Tibial nerve (tissue), 4 donors: Measurements from ENCODE around the gene CBFB. TPM values are rescaled to one million over a fixed set of nuclear protein-coding genes. Genes with fewer than 3 reads are reported as not detected.

Experiments used
- DNase-seq, 2 donors: peaks; one replicate each; pipeline ENCODE4 v3.0.0-alpha.2; 2019; ENCODE audit warnings: low spot score in 2 of 2
- H3K27ac ChIP-seq, 4 donors: fragments of 200-600 bp; sonication (generic) in 3 of 4; one replicate each; pipeline ENCODE4 v1.5.1; 2017 to 2019; ENCODE audit warnings: mild to moderate bottlenecking in 1 of 4
- H3K27me3 ChIP-seq, 2 donors: fragments of 200-600 bp; sonication (generic) in 1 of 2; one replicate each; pipeline versions ENCODE4 v1.5.1 to v1.6.0; 2017 to 2019
- H3K36me3 ChIP-seq, 3 donors: fragments of 200-600 bp; sonication (generic); one replicate each; pipeline ENCODE4 v1.5.1; 2018 to 2019
- H3K4me1 ChIP-seq, 4 donors: fragments of 200-600 bp; sonication (generic) in 3 of 4; one replicate each; pipeline ENCODE4 v1.5.1; 2017 to 2019
- H3K4me3 ChIP-seq, 4 donors: fragments of 200-600 bp; sonication (generic) in 3 of 4; one replicate each; pipeline ENCODE4 v1.5.1; 2017 to 2019; ENCODE audit warnings: mild to moderate bottlenecking in 1 of 4, moderate library complexity in 1 of 4
- H3K9me3 ChIP-seq, 4 donors: fragments of 200-600 bp; sonication (generic) in 3 of 4; one replicate each; pipeline ENCODE4 v1.5.1; 2017 to 2019
- CTCF ChIP-seq, 5 experiments: fragments of 200-600 bp in 3 of 5; fragments of 450-650 bp in 2 of 5; sonication (generic) in 3 of 5; IDR thresholded peaks; one replicate each; pipeline ENCODE4 v1.5.1; 2016 to 2019; ENCODE audit warnings: antibody characterized with exemption in 5 of 5, mild to moderate bottlenecking in 3 of 5, moderate library complexity in 2 of 5
- EP300 ChIP-seq, 2 donors: sonication (generic); formaldehyde crosslinking; IDR thresholded peaks; one replicate each; pipeline ENCODE4 v1.6.1; 2017; ENCODE audit warnings: antibody characterized with exemption in 2 of 2, mild to moderate bottlenecking in 1 of 2
- POLR2A ChIP-seq, 2 donors: fragments of 450-650 bp; IDR thresholded peaks; one replicate each; pipeline ENCODE4 v1.6.1; 2017; ENCODE audit warnings: antibody characterized with exemption in 2 of 2, mild to moderate bottlenecking in 2 of 2, moderate library complexity in 2 of 2
- WGBS, 2 donors: methylation state at CpG; one replicate each; pipeline ENCODE4 v1.1.5; 2018; 5-methylcytosine and 5-hydroxymethylcytosine counted together
- total RNA-seq, 4 donors: library from RNA; depleted of rRNA; stranded (reverse); fragments of >200 nt; gene quantifications; one replicate each; pipeline ENCODE4 v1.1.0, GENCODE V29; 2016

The CBFB gene
- total RNA-seq, 4 donors from 2014 or later, result 46.7 to 70.5 (median 59.9) TPM

DNA sequence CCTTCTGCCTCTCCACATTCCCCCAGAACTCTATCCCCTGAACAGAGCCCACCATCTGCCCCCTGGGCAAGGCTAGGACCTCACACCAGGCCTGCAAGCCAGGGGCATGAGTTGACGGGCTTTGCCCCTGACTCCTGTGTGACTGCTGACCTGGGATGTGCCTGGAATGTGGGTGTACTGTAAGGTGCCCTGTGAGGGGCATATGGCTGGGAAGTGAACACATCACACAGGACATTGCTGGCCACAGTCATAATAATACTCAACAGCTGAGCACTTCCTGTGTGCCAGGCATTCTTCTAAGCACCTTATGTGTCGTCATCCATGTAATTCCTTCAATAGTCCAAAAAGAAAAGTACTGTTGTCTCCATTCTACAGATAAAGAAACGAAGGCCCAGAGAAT lies 27.2 kb upstream of the CBFB start:
- 90 to 92% methylated on average over 3 of the region's 3 CpGs for WGBS, 2 donors

GRCh38 chr16:67006930-67007658 lies 21.9 kb upstream of the CBFB start:
- TF ChIP-seq POLR2A (IDR thresholded peaks at IDR 0.05) (no peak), CTCF (IDR thresholded peaks at IDR 0.05) (no peak), EP300 (IDR thresholded peaks at IDR 0.05) (no peak)
- Histone ChIP-seq H3K27ac (no peak overlapping the region), H3K27me3 (no peaks in the 10 kb centered on the region), H3K4me1 (no peaks in the 10 kb centered on the region), H3K4me3 (no peak overlapping the region), H3K9me3 (no peaks in the 10 kb centered on the region), H3K36me3 (peaks cover 0 to 3% (median 0%) of the 10 kb centered on the region in 3 donors)
- WGBS, 2 donors, result 75 to 79% methylated on average over 12 of the region's 12 CpGs
- no peak for DNase-seq

More for the DNA sequence above, 27.2 kb upstream of the CBFB start:
- TF ChIP-seq CTCF (IDR thresholded peaks at IDR 0.05) (no peak), POLR2A (IDR thresholded peaks at IDR 0.05) (no peak), EP300 (IDR thresholded peaks at IDR 0.05) (no peak)
- peak overlapping the region in 1 of 4 donors; percentile 91 for H3K27ac ChIP-seq
- no peak for DNase-seq
- peaks cover 4 to 37% (median 18%) of the 10 kb centered on the region in 4 donors for H3K4me1 ChIP-seq
- no peaks in the 10 kb centered on the region for H3K27me3 ChIP-seq
- H3K4me3 ChIP-seq, result no peak overlapping the region
- H3K9me3 ChIP-seq, result no peaks in the 10 kb centered on the region
- H3K36me3 ChIP-seq, result peaks cover 0 to 3% (median 0%) of the 10 kb centered on the region in 3 donors

DNA sequence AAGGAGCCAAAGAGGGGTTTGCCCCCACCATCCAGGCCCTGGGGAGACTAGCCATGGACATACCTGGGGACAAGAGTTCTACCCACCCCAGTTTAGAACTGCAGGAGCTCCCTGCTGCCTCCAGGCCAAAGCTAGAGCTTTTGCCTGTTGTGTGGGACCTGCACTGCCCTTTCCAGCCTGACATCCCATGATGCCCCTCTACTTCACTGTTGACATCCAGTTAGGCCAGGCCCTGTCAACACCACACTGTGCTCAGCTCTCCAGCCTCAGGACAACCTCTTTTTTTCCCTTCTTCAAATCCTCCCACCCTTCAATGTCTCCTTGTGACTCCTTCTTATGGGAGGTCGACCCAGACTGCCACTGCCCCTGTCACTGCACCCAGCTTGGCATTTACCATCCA lies 19.8 kb upstream of the CBFB start:
- Histone ChIP-seq H3K9me3 (no peaks in the 10 kb centered on the region), H3K27me3 (no peaks in the 10 kb centered on the region), H3K4me3 (no peak overlapping the region), H3K36me3 (peaks cover 0 to 3% (median 0%) of the 10 kb centered on the region in 3 donors), H3K27ac (no peak overlapping the region), H3K4me1 (peaks cover 0 to 12% (median 7%) of the 10 kb centered on the region in 4 donors)
- TF ChIP-seq POLR2A (IDR thresholded peaks at IDR 0.05) (no peak), CTCF (IDR thresholded peaks at IDR 0.05) (no peak), EP300 (IDR thresholded peaks at IDR 0.05) (no peak)
- WGBS, 2 donors, result 65 to 84% methylated on average over 1 of the region's 1 CpG
- no peak for DNase-seq

- WGBS, 2 donors, result 90 to 100% methylated on average over 2 of the region's 2 CpGs
- no peak for DNase-seq
- Histone ChIP-seq H3K4me3 (no peak overlapping the region), H3K36me3 (no peaks in the 10 kb centered on the region), H3K27me3 (no peaks in the 10 kb centered on the region), H3K4me1 (peaks cover 0 to 22% (median 10%) of the 10 kb centered on the region in 4 donors), H3K9me3 (no peaks in the 10 kb centered on the region), H3K27ac (no peak overlapping the region)
- TF ChIP-seq POLR2A (IDR thresholded peaks at IDR 0.05) (no peak), EP300 (IDR thresholded peaks at IDR 0.05) (no peak), CTCF (IDR thresholded peaks at IDR 0.05) (no peak)
Observed at GRCh38 chr16:67011274-67011673, 17.7 kb upstream of the CBFB start.

DNA sequence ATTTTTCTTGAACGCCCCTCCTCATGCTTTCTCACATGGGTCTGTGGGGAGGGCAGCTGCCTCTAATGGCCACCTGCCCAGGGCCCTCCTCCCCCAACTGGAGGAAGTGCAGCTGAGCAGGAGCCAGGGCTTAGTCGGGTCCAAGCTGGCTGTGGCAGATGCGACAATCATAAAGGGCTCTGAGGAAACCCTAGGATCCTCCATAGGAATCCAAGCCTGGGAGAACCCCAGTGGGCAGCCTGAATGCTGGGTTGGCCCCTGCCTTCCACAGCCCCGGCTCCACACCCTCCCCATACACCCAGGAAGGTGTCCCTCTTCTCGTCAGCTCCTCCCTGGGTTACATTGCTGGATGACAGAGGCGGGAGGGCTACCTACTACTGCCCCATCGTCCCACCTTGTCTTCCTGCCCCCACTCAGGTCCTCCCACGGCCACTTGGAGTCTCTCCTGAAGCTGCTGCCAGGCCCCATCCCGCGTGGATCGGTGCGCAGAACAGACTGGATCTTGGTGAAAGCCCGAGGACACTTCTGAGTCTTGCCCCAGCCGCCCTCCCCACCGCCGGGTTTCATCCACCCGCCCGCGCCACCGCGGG lies 15.6 kb upstream of the CBFB start:
- Histone ChIP-seq H3K36me3 (no peaks in the 10 kb centered on the region), H3K4me3 (peak overlapping the region; percentile 36 to 62 (median 58)), H3K9me3 (no peaks in the 10 kb centered on the region), H3K4me1 (peaks cover 0 to 22% (median 10%) of the 10 kb centered on the region in 4 donors), H3K27ac (peak overlapping the region; percentile 78 to 82 (median 80)), H3K27me3 (no peaks in the 10 kb centered on the region)
- WGBS, 2 donors, result 10 to 13% methylated on average over 14 to 21 of the region's 21 CpGs
- TF ChIP-seq POLR2A (IDR thresholded peaks at IDR 0.05) (no peak), EP300 (IDR thresholded peaks at IDR 0.05) (no peak), CTCF (IDR thresholded peaks at IDR 0.05) (no peak)
- no peak for DNase-seq
